ENCODE results near the gene SUCO.
"Not testable (repeated sequence)": the region's sequence is repeated elsewhere in the genome, so short reads cannot be mapped to it uniquely, and the experiment has no call there.

The SUCO gene

DNA sequence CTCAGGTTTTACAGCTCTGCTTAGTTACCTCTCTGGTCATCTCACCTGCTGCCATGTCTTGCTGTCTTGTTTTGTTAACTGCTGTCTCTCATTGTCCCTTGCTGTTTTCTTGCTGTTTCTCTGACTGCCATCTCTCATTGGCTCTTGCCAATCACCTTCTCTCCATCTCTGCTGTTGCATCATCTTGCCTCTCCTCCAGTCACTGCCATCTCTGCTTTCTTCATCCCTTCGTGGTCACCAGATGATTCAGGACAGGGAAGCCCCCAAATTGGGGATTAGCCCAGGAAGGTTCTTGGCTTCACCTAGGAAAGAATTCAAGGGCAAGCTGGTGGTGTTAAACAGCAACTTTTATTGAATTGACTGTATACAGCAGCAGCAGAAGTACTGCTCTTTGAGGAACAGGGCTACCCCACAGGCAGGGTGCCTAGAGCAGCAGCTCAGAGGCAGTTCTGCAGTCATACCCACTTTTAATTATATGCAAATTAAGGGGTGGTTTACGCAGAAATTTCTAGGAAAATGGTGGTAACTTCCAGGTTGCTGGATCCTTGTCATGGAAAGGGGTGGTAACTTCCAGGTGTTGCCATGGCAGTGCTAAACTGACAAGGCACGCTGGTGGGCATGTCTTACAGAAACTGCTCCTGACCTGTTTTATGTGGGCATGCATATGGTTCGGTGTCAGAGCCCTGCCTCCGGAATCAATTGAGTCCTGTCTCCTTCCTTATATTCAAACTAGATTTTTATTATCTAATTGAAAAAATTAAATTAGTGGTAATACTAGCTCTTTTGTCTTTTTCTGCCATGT, 33.4 kb downstream of the SUCO start:
- DNase-seq (ENCODE audit: low read depth) = no peak

DNA sequence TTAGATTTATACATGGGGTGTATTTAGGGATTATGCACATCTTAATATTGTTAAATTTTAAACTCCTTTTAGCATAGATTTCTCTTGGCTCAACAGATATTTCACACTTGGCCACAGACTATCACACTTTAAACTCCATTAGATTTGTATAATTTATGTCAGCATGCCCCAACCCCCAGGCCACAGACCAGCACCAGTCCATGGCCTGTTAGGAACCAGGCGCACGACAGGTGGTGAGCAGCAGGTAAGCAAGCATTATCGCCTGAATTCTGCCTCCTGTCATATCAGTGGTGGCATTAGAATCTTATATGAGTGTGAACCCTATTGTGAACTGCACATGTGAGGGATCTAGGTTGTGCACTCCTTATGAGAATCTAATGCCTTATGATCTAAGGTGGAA, 34.8 kb downstream of the SUCO start:
- DNase-seq (ENCODE audit: low read depth) = no peak

DNA sequence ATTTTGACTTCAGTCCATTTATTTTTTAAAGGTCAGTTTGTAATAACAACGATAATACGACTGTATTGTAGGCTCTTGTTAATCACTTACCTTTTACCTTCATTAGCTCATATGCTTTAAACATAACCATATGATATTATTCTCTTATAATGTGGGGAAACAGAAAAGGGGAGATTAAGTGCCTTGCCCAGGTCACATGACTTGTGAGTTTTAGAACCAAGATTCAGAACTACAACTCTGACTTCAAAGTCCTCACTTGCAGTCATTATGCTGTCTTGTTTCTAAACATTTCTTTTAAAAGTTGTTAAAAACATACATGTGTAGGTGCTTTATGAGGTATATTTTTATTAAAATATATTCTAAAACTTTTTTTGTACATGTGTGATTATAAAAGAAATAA, 41.1 kb downstream of the SUCO start:
- no peak for DNase-seq (ENCODE audit: low read depth)

DNA sequence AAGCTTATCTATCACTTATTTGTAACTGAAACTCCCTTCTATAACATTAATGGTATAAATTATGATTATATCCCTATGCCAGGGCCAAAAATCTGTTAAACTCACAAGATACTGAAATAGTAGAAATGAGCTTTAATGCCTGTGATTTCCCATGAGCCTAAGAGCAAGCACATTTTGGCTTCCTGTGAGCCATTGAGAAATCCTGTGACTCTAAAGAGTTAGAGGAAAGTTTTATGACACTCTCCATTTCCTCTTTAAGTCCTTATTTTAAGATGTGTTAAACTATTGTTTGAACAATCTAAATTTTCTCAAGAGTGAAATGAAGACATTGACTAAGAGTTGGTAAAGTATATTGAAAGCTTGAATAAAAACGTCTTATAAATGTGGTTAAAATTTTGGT, 45.6 kb downstream of the SUCO start:
- no peak for DNase-seq (ENCODE audit: low read depth)

DNA sequence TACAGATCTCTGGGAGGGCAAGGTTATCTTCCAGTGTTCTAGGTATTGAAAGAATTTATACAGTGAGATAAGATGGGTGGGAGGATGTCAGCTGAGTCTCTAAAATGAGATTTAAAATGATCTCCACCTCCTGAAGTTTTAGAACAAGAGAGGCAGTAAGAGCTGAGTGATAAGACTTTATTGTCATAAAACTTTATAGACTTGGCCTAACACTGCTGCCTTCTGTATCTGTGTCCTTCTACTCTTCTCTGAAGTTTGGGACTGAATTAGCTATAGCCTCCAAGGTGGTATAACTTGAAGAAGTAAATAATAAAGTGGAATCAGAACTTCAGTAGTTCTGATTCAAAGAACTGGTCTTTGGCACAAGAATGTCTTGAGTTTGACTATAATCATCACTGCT, 48.3 kb downstream of the SUCO start:
- DNase-seq (ENCODE audit: low read depth) = no peak

DNA sequence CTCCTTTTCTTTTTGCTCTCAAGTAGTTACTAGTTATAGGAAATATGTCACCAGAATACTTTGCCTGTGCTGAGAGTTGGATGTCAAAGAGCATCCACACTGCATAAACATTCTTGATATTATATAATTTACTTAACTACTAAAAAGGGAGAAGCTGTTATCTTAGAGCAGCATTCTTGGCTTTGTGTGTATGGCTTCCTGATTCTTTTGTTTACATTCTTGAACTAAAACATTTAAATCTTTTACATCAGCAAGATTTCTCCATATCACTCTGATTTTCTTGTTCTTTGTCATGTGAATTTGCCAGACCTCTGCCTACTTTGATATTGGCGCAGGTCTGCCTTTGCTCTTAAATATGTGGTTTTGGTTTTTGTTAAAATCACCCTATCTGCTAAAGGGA, 48.8 kb downstream of the SUCO start:
- DNase-seq (ENCODE audit: low read depth) = no peak

DNA sequence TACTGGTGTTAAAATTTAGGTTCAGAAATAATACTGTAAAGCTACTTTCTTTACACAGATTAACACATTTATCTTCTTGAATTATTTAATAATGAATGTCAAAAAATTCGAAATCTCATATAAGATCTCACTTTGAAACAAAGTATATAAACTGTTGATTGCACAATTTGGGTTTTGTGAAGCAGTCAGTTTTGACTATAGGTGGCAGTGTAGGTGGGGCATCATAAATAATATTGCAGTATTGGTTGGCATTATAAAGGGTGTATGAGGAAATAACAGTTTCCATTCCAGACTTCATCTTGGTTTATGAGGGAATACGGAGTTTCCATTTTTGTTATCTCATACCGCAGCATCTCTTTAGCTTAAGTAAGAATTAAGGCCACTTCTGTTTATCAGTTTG, 49.9 kb downstream of the SUCO start:
- no peak for DNase-seq (ENCODE audit: low read depth)

DNA sequence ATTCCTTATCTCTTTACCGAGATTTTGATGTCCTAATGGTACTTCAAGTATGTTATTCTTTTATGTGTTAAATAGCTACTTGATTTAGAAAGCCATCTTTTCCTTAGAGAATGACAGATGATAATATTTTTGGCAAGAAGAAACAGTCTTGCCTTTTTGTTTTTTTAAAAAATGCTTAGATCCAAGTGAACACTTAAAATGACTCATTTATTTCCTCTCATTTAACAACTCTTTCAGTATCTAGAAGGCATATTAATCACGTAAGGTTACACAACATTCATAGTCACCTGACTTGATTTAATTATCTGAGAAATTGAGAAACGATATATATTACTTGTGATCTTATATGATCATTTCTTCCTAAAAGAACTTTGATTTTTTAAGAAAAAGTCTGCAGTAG, 52.4 kb downstream of the SUCO start:
- DNase-seq (ENCODE audit: low read depth) = no peak

DNA sequence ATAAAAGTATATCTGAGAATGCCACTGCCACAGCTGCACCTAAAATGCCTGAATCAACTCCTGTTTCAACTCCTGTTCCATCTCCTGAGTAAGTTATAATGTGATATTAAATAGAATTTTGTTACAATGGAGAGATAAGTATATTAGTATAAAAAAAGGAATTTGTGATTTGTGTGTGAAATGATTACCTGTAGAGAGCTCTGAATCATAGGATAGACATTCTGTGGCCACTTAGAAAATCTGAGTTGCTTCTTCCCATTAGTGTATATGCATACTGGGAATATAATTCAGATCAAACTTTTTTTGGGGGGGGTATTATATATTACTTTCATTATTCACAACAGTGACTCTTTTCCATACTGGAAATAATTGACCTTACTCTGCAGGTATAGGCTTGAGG, 52.9 kb downstream of the SUCO start:
- no peak for DNase-seq (ENCODE audit: low read depth)

DNA sequence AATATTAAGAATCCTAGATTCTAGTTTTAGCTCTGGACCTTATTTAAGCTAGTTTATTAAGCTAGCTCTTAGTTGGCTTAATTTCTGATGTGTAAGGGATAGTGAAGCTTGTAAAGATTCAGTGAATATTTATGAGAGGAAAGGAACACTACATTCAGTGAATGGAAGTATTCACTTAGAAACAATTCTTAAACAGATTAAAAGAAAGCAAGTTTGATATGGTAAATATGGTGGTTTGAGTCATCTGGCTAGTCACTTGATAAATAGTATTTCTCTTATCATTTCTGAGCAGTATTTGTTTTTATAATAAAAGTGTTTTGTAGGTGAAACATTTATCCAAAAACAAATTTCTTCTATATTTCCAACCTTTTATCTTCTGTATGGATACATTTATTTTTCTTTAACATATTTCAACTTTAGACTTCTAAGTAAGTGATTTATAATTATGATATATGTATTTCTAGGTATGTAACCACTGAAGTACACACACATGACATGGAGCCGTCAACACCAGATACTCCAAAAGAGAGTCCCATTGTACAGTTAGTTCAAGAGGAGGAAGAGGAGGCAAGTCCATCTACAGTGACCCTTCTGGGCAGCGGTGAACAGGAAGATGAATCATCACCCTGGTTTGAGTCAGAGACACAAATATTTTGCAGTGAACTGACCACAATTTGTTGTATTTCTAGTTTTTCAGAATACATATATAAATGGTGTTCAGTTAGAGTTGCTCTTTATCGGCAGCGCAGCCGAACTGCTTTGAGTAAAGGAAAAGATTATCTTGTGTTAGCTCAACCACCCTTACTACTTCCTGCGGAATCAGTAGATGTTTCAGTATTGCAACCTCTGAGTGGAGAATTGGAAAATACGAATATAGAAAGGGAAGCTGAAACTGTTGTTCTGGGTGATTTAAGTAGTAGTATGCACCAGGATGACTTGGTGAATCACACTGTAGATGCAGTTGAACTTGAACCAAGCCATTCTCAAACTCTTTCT, 55.6 kb downstream of the SUCO start:
- DNase-seq (ENCODE audit: low read depth) = no peak

DNA sequence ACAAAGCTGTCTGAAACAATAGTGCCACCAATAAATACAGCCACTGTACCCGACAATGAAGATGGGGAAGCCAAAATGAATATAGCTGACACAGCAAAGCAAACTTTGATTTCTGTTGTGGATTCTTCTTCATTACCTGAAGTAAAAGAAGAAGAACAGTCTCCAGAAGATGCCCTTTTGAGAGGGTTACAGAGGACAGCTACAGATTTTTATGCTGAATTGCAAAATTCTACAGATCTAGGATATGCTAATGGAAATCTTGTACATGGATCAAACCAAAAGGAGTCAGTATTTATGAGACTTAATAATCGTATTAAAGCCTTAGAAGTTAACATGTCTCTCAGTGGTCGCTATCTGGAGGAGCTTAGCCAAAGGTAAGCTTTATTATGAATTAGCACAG, 56.6 kb downstream of the SUCO start:
- DNase-seq (ENCODE audit: low read depth) = no peak

DNA sequence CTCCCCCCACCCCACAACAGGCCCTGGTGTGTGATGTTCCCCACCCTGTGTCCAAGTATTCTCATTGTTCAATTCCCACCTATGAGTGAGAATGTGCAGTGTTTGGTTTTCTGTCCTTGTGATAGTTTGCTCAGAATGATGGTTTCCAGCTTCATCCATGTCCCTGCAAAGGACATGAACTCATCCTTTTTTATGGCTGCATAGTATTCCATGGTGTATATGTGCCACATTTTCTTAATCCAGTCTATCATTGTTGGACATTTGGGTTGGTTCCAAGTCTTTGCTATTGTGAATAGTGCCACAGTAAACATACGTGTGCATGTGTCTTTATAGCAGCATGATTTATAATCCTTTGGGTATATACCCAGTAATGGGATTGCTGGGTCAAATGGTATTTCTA, 58.5 kb downstream of the SUCO start:
- not testable (repeated sequence) for DNase-seq (ENCODE audit: low read depth)

DNA sequence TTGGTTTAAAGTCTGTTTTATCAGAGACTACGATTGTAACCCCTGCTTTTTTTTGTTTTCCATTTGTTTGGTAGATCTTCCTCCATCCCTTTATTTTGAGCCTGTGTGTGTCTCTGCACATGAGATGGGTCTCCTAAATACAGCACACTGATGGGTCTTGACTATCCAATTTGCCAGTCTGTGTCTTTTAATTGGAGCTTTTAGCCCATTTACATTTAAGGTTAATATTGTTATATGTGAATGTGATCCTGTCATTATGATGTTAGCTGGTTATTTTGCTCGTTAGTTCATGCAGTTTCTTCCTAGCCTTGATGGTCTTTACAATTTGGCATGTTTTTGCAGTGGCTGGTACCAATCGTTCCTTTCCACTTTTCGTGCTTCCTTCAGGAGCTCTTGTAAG, 62.1 kb downstream of the SUCO start:
- not testable (repeated sequence) for DNase-seq (ENCODE audit: low read depth)

DNA sequence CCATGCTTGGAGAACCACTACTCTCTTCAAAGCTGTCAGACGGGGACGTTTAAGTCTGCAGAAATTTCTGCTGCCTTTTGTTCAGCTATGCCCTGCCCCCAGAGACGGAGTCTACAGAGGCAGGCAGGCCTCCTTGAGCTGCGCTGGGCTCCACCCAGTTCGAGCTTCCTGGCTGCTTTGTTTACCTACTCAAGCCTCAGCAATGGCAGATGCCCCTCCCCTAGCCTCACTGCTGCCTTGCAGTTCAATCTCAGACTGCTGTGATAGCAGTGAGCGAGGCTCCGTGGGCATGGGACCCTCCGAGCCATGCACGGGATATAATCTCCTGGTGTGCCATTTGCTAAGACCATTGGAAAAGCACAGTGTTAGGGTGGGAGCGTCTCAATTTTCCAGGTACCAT, 63.8 kb downstream of the SUCO start:
- DNase-seq (ENCODE audit: low read depth) = not testable (repeated sequence)

DNA sequence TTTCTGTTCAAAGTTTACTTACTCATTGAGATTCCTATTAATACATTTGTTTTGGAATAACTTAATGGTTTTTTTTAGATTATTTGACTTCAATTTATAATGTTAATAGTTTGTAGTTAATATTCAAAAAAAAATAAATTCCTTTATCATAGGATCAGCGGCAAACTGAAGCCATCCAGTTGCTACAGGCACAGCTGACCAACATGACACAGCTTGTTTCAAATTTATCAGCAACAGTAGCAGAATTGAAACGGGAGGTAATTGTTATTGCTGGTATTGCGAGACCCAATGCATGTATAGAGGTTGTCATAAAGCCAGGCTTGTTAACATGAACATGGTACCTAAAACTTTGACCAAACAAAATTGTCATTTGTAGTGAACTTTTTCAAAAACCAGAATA, 67.0 kb downstream of the SUCO start:
- no peak for DNase-seq (ENCODE audit: low read depth)

DNA sequence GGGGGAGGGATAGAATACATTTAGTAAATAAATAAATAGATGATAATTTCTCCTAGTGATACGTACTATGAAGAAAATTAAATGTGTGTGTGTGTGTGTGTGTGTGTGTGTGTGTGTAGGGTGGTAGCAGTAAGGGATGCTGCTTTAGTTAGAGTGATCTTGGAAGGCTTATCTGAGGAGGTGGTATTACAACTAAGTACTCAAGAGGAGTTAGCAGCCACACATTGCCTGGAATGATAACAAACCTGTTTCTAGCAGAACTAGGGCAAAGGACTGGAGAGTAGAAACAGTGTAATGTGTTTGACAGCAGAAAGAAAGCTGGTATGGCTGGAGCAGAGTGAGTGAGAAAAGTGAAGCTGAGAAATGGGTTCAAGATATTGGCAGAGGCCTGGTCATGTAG, 67.7 kb downstream of the SUCO start:
- DNase-seq (ENCODE audit: low read depth) = no peak

DNA sequence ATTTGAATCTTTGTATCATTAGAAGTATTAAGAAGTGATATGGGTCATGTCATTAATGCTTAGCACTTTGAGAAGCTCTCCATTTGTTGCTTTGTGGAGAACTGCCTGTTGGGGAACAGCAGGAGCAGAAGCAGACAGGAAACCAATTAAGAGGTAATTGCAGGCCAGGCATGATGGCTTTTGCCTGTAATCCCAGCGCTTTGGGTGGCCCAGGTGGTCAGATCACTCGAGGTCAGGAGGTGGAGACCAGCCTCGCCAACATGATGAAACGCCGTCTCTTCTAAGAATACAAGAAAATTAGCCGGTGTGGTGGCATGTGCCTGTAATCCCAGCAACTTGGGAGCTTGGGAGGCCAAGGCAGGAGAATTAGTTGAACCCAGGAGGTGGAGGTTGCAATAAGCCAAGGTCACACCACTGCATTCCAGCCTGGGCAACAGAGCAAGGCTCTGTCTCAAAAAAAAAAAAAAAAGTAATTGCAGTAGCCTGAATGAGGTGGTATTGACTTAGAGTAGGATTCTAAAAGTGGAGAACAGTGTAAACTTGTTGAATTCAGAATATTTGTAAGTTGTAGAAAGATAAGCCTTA, 68.2 kb downstream of the SUCO start:
- DNase-seq (ENCODE audit: low read depth) = no peak

DNA sequence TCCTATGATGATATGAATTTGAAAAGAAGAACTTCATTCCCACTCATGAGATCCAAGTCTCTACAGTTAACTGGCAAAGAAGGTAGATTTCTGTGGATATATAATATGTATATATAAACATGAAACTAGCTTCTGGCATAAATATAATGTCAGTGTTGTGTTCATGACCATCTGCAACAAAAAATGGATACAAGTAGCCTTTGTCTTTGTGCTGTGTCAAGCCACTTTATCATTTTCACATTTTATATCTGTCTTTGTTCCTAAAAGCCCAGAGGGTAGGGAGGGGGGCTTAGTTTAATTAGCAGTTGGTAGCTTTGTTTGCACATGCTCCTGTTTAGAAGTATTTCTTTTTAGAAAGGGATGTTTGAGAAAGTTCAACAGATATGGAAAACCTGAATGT, 69.8 kb downstream of the SUCO start:
- no peak for DNase-seq (ENCODE audit: low read depth)

DNA sequence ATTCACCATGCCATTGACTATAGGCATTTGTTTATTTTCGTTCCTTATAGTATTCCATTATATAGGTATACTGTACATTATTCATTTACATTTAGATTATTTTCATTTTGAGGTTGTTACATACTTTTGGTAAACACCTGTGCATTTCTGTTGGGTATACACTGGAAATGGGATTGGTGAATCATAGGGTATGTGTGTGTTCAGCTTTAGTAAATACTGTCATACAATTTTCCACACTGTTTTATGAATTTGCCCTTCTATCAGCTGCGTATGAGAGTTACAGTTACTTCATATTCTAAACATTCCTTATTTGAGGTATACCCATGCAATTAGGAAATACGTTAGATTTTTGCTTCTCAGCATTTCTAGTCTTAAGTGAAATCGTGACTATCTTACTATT, 70.9 kb downstream of the SUCO start:
- DNase-seq (ENCODE audit: low read depth) = no peak

DNA sequence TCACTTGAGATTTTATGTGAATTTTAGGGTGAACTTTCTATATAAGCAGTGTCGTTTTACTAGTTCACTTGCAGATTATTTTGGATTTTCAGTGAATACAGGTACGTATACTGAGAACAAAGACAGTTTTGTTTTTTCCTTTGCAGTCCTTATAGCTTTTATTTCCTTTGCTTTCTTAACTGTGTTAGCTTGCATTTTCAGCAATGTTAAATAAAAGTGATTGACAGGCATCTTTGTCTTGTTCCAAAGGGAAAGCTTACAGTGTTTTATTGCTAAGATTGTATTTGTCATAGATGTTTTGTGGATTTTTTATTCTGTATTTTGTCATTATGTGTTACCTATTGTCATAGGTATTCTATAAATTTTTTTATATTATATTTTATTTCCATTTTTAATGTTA, 72.7 kb downstream of the SUCO start:
- DNase-seq (ENCODE audit: low read depth) = no peak

DNA sequence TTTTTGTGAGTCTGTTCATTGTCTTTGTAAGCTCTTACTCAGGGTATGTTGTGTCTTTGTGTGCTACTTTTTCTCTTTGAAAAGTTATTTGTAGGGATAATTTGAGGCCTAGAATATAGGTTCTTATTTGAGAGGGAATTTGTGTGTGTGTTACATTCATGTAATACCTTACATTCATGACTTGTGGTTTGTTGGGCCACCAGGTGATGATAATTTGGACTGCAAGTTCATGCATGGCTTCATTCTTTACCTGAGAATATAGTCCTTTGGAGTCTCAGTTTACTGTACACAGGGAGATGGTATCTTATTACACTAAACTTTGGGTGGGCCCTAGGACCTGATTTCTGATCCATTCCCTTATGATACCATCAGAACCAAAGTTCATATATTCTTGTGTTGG, 74.2 kb downstream of the SUCO start:
- DNase-seq (ENCODE audit: low read depth) = no peak

DNA sequence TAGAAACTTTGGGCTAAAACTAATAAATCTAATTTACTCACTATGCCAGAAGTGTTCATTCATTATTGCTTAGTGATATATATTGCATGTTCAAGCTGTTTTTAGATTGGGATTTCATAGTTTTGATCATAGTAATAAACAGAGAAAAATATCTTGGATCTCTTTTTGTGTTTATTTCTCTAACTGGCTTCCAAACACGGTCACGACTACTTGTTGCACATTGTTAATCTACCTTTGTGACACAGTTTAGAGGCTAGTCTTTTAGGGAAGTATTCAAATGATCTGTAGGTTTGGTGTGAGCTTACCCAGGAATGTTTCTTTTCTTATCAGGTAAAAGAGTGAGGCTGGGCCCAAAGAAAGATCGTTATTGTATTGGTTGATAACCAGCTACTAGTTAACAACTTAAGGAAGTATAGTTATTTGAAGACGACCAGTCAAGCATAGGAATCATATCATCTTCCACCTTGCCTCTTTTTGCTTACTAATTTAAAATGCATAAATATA, 75.2 kb downstream of the SUCO start:
- no peak for DNase-seq (ENCODE audit: low read depth)

DNA sequence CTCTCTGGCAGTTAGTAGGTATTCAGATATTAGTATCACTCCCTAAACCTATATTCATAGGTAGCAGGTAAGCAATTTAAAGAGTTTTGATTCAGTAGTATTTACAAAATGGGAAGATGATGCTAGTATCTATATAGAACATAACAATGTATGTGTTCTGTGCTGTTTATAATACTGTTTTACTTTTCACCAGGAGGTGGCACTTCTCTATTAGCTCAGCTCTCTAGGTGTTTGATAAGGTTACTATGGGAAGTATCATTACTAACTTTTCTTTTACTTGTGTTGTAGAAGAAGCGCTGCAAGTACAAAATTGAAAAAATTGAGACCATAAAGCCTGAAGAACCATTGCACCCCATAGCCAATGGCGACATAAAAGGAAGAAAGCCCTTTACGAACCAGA, 76.6 kb downstream of the SUCO start:
- DNase-seq (ENCODE audit: low read depth) = no peak

Measured in stimulated activated CD8-positive, alpha-beta memory T cell treated with anti-CD3 and anti-CD28 coated beads, Interleukin-7, amount 100 ng/mL, for 24 hours (primary cell).